K562 (cell line): ENCODE results near the gene TNFAIP3. TPM values are rescaled to one million over a fixed set of nuclear protein-coding genes. Genes with fewer than 3 reads are reported as not detected.
A peak's percentile ranks its signal among the peaks of the same experiment; 100 is the strongest.

ENCODE experiments used
- ATF1 ChIP-seq, 2 experiments: fragments of 450-650 bp in 1 of 2; IDR thresholded peaks; 2 replicates each; pipeline ENCODE4 v1.6.1; 2016; ENCODE audit warnings: missing compliant biosample characterization in 1 of 2, missing genetic modification characterization in 1 of 2
- ATF7 ChIP-seq: fragments of 450-650 bp; IDR thresholded peaks from 2 replicates; pipeline ENCODE4 v1.7.1; 2014; ENCODE audit warnings: mild to moderate bottlenecking, moderate library complexity
- BACH1 ChIP-seq: fragments of 200-800 bp; sonication (Bioruptor generic); IDR thresholded peaks from 2 replicates; pipeline ENCODE4 v1.6.1; 2016; ENCODE audit warnings: missing genetic modification characterization, missing compliant biosample characterization
- ELK3 ChIP-seq: fragments of 450-650 bp; formaldehyde crosslinking; IDR thresholded peaks from 2 replicates; pipeline ENCODE4 v1.4.0; 2020; ENCODE audit warnings: mild to moderate bottlenecking
- HNRNPH1 ChIP-seq: fragments of 200-400 bp; formaldehyde crosslinking; optimal IDR thresholded peaks from 2 replicates; pipeline ENCODE3; 2017; ENCODE audit warnings: low read depth, mild to moderate bottlenecking, low read length, moderate library complexity
- KDM1A ChIP-seq, 2 experiments: fragments of 450-650 bp; IDR thresholded peaks; 2 replicates each; pipeline ENCODE4 v1.6.1; 2016; ENCODE audit warnings: mild to moderate bottlenecking in 2 of 2
- MECOM ChIP-seq: fragments of 250-450 bp; sonication (Bioruptor Pico); IDR thresholded peaks from 2 replicates; pipeline ENCODE4 v1.8.0; 2022; ENCODE audit warnings: inconsistent platforms
- MYBL2 ChIP-seq, 2 experiments: fragments of 450-650 bp in 1 of 2; sonication (generic) in 1 of 2; formaldehyde crosslinking in 1 of 2; IDR thresholded peaks; 2 replicates each; pipeline versions ENCODE4 v1.6.1 to v1.8.1; 2017 to 2022; ENCODE audit warnings: borderline replicate concordance in 1 of 2, inconsistent platforms in 1 of 2, low read depth in 1 of 2, mild to moderate bottlenecking in 1 of 2, missing genetic modification reagents in 1 of 2, moderate library complexity in 1 of 2
- NBN ChIP-seq: fragments of 450-650 bp; IDR thresholded peaks from 2 replicates; pipeline ENCODE4 v1.6.1; 2016; ENCODE audit warnings: low read depth, mild to moderate bottlenecking
- PHB ChIP-seq: fragments of 250-450 bp; sonication (Bioruptor Pico); IDR thresholded peaks from 2 replicates; pipeline ENCODE4 v1.5.0; 2021
- PPARD ChIP-seq: fragments of 250-450 bp; sonication (Bioruptor Pico); IDR thresholded peaks from 2 replicates; pipeline ENCODE4 v1.8.0; 2022; ENCODE audit warnings: inconsistent platforms, mild to moderate bottlenecking, moderate library complexity
- RBM17 ChIP-seq: fragments of 200-400 bp; formaldehyde crosslinking; IDR thresholded peaks from 2 replicates; pipeline ENCODE4 v1.6.1; 2017; ENCODE audit warnings: low read depth, mild to moderate bottlenecking, low read length, borderline replicate concordance
- RCOR1 ChIP-seq, 2 experiments: IDR thresholded peaks; 2 replicates each; pipeline ENCODE4 v1.6.1; 2012; ENCODE audit warnings: low read depth in 2 of 2, low read length in 2 of 2, borderline replicate concordance in 1 of 2, improper control_type of control experiment in 1 of 2
- SMAD4 ChIP-seq: fragments of 250-450 bp; sonication (Bioruptor Pico); conservative IDR thresholded peaks from 2 replicates; pipeline ENCODE4 v1.8.0; 2021; ENCODE audit warnings: inconsistent platforms, mild to moderate bottlenecking, moderate library complexity
- SRSF9 ChIP-seq: fragments of 200-400 bp; formaldehyde crosslinking; IDR thresholded peaks from 2 replicates; pipeline ENCODE4 v1.6.1; 2017; ENCODE audit warnings: low read depth, low read length, borderline replicate concordance
- TRIM28 ChIP-seq: fragments of 450-650 bp; IDR thresholded peaks from 2 replicates; pipeline ENCODE4 v1.6.1; 2017
- ZNF280B ChIP-seq: fragments of 250-450 bp; sonication (Bioruptor Pico); IDR thresholded peaks from 2 replicates; pipeline ENCODE4 v1.5.1; 2021; ENCODE audit warnings: mild to moderate bottlenecking
- ZNF384 ChIP-seq: IDR thresholded peaks from 2 replicates; pipeline ENCODE4 v1.6.1; 2012; ENCODE audit warnings: low read depth, low read length, improper control_type of control experiment
- ZNF79 ChIP-seq: fragments of 250-450 bp; sonication (Bioruptor Pico); IDR thresholded peaks from 2 replicates; pipeline ENCODE4 v1.4.0; 2020; ENCODE audit warnings: low read depth, mild to moderate bottlenecking, moderate library complexity
- polyA plus RNA-seq, 8 experiments: library from polyadenylated mRNA; depleted of rRNA in 4 of 8; stranded (reverse) in 5 of 8; unstranded in 3 of 8; fragments of >200 nt; fragmentation: Nextera tagmentation in 2 of 8; fragmentation: Illumina TruSeq in 1 of 8; extraction: Ambion mirVana in 2 of 8; extraction: Trizol in 1 of 8; gene quantifications; 2 replicates each; pipeline versions ENCODE4 v1.2.1 to v1.2.3, GENCODE V29; 2011 to 2014; ENCODE audit warnings: inconsistent platforms in 1 of 8, missing spikeins in 1 of 8
- total RNA-seq, 7 experiments: library from RNA; depleted of rRNA in 6 of 7; stranded (reverse); fragments of >200 nt in 6 of 7; fragmentation: Illumina TruSeq in 2 of 7; extraction: Trizol in 2 of 7; gene quantifications; 2 replicates each; pipeline versions ENCODE4 v1.2.1 to v1.2.3, GENCODE V29; 2011 to 2021; ENCODE audit warnings: low replicate concordance in 1 of 7
- TF ChIP-seq, protein P1 (sequence below): fragments of 200-800 bp; sonication (Bioruptor generic); IDR thresholded peaks from 2 replicates; pipeline ENCODE4 v1.6.1; 2016; ENCODE audit warnings: missing genetic modification characterization, missing compliant biosample characterization

The TNFAIP3 gene
- total and polyA plus RNA-seq, 9 of the 15 experiments (the other 6 are each of a cell fraction or from before 2014, with no cell fraction given): 0.79 to 17.0 (median 6.4) TPM

DNA sequence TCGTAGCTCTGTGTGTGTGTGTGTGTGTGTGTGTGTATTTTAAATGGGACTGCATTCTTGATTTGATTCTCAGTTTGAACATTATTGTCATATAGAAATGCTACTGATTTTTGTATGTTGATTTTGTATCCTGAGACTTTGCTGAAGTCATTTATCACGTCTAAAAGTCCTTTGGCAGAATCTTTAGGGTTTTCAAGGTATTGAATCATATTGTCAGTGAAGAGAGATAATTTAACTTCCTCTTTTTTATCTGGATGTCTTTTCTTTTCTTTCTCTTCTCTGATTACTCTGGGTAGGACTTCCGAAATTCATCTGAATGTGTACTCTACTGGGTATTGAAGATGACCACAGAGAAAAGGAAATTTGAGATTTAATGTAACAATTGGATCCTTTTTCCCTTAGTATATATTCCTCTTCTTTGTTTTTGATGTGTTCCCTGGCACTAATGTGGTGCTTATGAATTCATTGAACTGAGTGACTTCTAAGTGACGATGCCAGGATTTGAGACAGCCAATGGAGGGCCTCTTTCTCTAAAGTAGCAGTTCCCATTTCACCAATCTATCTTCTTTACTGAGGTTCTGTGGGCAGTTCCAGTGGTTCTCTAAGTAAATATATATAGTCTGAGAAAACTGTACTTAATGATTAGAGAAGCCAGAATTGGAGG, 47.6 kb downstream of the TNFAIP3 start (continued):
- TF ChIP-seq SRSF9 (no peak), ATF1 (CRISPR knock-in tag; IDR thresholded peaks at IDR 0.05) (no peak), ATF1 (tag; IDR thresholded peaks at IDR 0.05) (peak; percentile 39; the same call in 1 of the 2 replicates), ELK3 (no peak), ZNF384 (no peak), HNRNPH1 (no peak), BACH1 (tag) (peak; percentile 23; the same call in 1 of the 2 replicates), PHB (CRISPR knock-in tag) (no peak), RBM17 (no peak), ZNF79 (no peak), SMAD4 (CRISPR knock-in tag) (peak; percentile 12), PPARD (no peak), TRIM28 (no peak), MYBL2 (IDR thresholded peaks at IDR 0.05; ENCODE audit: low read depth) (no peak), MYBL2 (CRISPR knock-in tag; IDR thresholded peaks at IDR 0.05; ENCODE audit: borderline replicate concordance) (no peak), KDM1A (IDR thresholded peaks at IDR 0.05) (peak; percentile 46 to 73; a peak in 3 of 4 replicates), RCOR1 (IDR thresholded peaks at IDR 0.05; ENCODE audit: borderline replicate concordance in 1 of 2, low read depth in 2 of 2, low read length in 2 of 2) (peak; percentile 29 to 89; a peak in 3 of 4 replicates), ZNF280B (CRISPR knock-in tag) (no peak), MECOM (CRISPR knock-in tag) (peak; percentile 78; the same call in 1 of the 2 replicates), ATF7 (peak; percentile 69), NBN (peak; percentile 65; the same call in 1 of the 2 replicates)
- TF ChIP-seq, protein P1, sequence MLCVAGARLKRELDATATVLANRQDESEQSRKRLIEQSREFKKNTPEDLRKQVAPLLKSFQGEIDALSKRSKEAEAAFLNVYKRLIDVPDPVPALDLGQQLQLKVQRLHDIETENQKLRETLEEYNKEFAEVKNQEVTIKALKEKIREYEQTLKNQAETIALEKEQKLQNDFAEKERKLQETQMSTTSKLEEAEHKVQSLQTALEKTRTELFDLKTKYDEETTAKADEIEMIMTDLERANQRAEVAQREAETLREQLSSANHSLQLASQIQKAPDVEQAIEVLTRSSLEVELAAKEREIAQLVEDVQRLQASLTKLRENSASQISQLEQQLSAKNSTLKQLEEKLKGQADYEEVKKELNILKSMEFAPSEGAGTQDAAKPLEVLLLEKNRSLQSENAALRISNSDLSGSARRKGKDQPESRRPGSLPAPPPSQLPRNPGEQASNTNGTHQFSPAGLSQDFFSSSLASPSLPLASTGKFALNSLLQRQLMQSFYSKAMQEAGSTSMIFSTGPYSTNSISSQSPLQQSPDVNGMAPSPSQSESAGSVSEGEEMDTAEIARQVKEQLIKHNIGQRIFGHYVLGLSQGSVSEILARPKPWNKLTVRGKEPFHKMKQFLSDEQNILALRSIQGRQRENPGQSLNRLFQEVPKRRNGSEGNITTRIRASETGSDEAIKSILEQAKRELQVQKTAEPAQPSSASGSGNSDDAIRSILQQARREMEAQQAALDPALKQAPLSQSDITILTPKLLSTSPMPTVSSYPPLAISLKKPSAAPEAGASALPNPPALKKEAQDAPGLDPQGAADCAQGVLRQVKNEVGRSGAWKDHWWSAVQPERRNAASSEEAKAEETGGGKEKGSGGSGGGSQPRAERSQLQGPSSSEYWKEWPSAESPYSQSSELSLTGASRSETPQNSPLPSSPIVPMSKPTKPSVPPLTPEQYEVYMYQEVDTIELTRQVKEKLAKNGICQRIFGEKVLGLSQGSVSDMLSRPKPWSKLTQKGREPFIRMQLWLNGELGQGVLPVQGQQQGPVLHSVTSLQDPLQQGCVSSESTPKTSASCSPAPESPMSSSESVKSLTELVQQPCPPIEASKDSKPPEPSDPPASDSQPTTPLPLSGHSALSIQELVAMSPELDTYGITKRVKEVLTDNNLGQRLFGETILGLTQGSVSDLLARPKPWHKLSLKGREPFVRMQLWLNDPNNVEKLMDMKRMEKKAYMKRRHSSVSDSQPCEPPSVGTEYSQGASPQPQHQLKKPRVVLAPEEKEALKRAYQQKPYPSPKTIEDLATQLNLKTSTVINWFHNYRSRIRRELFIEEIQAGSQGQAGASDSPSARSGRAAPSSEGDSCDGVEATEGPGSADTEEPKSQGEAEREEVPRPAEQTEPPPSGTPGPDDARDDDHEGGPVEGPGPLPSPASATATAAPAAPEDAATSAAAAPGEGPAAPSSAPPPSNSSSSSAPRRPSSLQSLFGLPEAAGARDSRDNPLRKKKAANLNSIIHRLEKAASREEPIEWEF: 0 out of 2 replicates have a peak, but pooled peaks have one; percentile 42
